HEK293 (cell line): Measurements from ENCODE around the gene ODAD4.

Source experiments
- AEBP2 ChIP-seq: fragments of 450-650 bp; formaldehyde crosslinking; IDR thresholded peaks from 2 replicates; pipeline ENCODE4 v1.5.1; 2016; ENCODE audit warnings: missing biosample characterization, missing genetic modification characterization, borderline replicate concordance
- ATF2 ChIP-seq: fragments of 450-650 bp; formaldehyde crosslinking; IDR thresholded peaks from 2 replicates; pipeline ENCODE4 v1.5.1; 2016; ENCODE audit warnings: missing biosample characterization, missing genetic modification characterization, low read depth
- CTCF ChIP-seq: fragments of 450-650 bp; formaldehyde crosslinking; IDR thresholded peaks from 2 replicates; pipeline ENCODE4 v1.5.1; 2016; ENCODE audit warnings: missing biosample characterization, missing genetic modification characterization
- PRDM10 ChIP-seq: fragments of 450-650 bp; formaldehyde crosslinking; IDR thresholded peaks from 2 replicates; pipeline ENCODE4 v1.5.1; 2016; ENCODE audit warnings: missing biosample characterization, missing genetic modification characterization
- REST ChIP-seq: fragments of 450-650 bp; formaldehyde crosslinking; IDR thresholded peaks from 2 replicates; pipeline ENCODE4 v1.5.1; 2016; ENCODE audit warnings: missing biosample characterization, missing genetic modification characterization
- ZNF174 ChIP-seq: fragments of 450-650 bp; formaldehyde crosslinking; IDR thresholded peaks from 2 replicates; pipeline ENCODE4 v1.5.0; 2017; ENCODE audit warnings: missing biosample characterization, mild to moderate bottlenecking, missing genetic modification characterization
- ZNF26 ChIP-seq: fragments of 450-650 bp; formaldehyde crosslinking; IDR thresholded peaks from 2 replicates; pipeline ENCODE4 v1.5.1; 2016; ENCODE audit warnings: missing biosample characterization, missing genetic modification characterization
- ZNF311 ChIP-seq: fragments of 450-650 bp; formaldehyde crosslinking; IDR thresholded peaks from 2 replicates; pipeline ENCODE4 v1.5.1; 2017; ENCODE audit warnings: missing biosample characterization, missing genetic modification characterization, borderline replicate concordance
- ZNF48 ChIP-seq: fragments of 450-650 bp; formaldehyde crosslinking; IDR thresholded peaks from 2 replicates; pipeline ENCODE4 v1.5.1; 2016; ENCODE audit warnings: missing biosample characterization, missing genetic modification characterization
- ZNF530 ChIP-seq: fragments of 450-650 bp; formaldehyde crosslinking; IDR thresholded peaks from 2 replicates; pipeline ENCODE4 v1.5.1; 2016; ENCODE audit warnings: low read depth, missing biosample characterization, missing genetic modification characterization
- ZNF629 ChIP-seq: fragments of 450-650 bp; formaldehyde crosslinking; IDR thresholded peaks from 2 replicates; pipeline ENCODE4 v1.5.1; 2017; ENCODE audit warnings: missing biosample characterization, missing genetic modification characterization
- ZNF660 ChIP-seq: fragments of 450-650 bp; IDR thresholded peaks from 2 replicates; pipeline ENCODE4 v1.5.1; 2018; ENCODE audit warnings: missing biosample characterization, mild to moderate bottlenecking, missing genetic modification characterization
- ZNF677 ChIP-seq: fragments of 450-650 bp; IDR thresholded peaks from 2 replicates; pipeline ENCODE4 v1.5.0; 2018; ENCODE audit warnings: missing biosample characterization, mild to moderate bottlenecking, missing genetic modification characterization, moderate library complexity

- TF ChIP-seq ATF2 (tag by site-specific recombination) = no peak
- TF ChIP-seq ZNF311 = no peak
- no peak for TF ChIP-seq CTCF (tag by site-specific recombination)
- TF ChIP-seq PRDM10 (tag by site-specific recombination) = no peak
- TF ChIP-seq ZNF677 = no peak
- no peak for TF ChIP-seq AEBP2
- TF ChIP-seq ZNF26 (tag by site-specific recombination) = no peak
- TF ChIP-seq ZNF174 (tag by site-specific recombination) = no peak
- TF ChIP-seq ZNF530 (tag by site-specific recombination) = no peak
- no peak for TF ChIP-seq ZNF48
- no peak for TF ChIP-seq ZNF629 (tag by site-specific recombination)
- TF ChIP-seq REST (tag by site-specific recombination) = no peak
- TF ChIP-seq ZNF660 (tag by site-specific recombination) = no peak
Observed at GRCh38 chr17:41905172-41905571, 25.2 kb upstream of the ODAD4 start.
